Muscle layer of duodenum (tissue), 2 donors: ENCODE measurements around the gene EARS2.
"Not testable (repeated sequence)": the region's sequence is repeated elsewhere in the genome, so short reads cannot be mapped to it uniquely, and the experiment has no call there.

Source experiments
- H3K27ac ChIP-seq: one replicate; pipeline ENCODE4 v1.7.0; 2013; ENCODE audit warnings: mild to moderate bottlenecking, low read length
- H3K27me3 ChIP-seq: one replicate; pipeline ENCODE4 v1.7.0; 2013; ENCODE audit warnings: low read depth, mild to moderate bottlenecking, control low read depth, low read length
- H3K36me3 ChIP-seq, 2 donors: one replicate each; pipeline ENCODE4 v1.7.0; 2013; ENCODE audit warnings: low read length in 2 of 2, control low read depth in 1 of 2, mild to moderate bottlenecking in 1 of 2; ENCODE audit not compliant: insufficient read depth in 2 of 2, control insufficient read depth in 1 of 2
- H3K4me1 ChIP-seq, 2 donors: one replicate each; pipeline ENCODE4 v1.7.0; 2013; ENCODE audit warnings: low read length in 2 of 2, mild to moderate bottlenecking in 2 of 2, control low read depth in 1 of 2, moderate library complexity in 1 of 2; ENCODE audit not compliant: insufficient read depth in 2 of 2, control insufficient read depth in 1 of 2
- H3K4me3 ChIP-seq, 2 donors: one replicate each; pipeline ENCODE4 v1.7.0; 2013; ENCODE audit warnings: low read length in 2 of 2, low read depth in 1 of 2, mild to moderate bottlenecking in 1 of 2
- H3K9me3 ChIP-seq, 2 donors: one replicate each; pipeline ENCODE4 v1.7.0; 2013; ENCODE audit warnings: low read length in 2 of 2, control low read depth in 1 of 2, mild to moderate bottlenecking in 1 of 2; ENCODE audit not compliant: control insufficient read depth in 1 of 2
- donor health status: healthy.

EARS2 gene

DNA sequence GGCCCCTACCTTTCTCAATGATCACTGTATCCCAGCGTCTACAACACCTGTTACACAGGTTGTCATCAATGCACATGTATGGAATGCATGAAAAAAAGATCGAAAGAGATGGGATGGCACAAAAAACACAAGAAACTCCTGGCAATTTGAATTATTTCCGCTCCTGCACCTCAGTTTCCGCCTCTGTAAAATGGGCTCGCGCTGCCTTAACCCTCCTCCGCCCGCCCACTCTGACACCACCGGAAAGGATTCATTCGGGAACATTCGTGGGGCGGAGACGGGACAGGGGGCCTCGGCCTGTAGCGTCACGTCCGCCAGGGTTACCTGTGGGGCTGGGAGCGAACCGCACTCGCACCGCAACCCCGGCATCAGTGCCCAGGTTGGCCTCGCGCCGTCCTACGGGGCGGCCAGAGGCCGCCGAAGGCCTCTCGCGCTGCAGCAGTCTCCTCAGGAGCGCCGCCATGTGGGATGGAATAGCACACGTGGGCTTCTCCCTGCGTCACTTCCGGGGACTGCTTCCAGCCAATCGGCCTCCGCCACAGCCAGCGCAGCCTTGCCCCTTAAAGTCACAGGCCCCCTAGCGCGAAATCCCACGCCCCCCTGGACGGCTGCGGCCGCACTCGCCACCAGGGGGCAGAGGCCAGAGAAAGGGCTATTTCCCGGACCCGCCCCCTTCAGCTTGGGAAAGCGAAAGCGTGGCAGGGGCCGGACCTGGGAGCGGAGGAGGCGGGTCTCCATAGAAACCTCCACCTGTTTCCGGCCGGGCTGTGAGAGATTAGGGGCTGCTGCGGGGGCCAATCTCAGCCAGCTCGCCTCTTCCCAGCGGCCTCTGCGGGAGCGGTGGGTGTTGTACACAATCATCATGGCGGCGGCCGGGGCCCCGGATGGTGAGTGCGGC lies at the start of gene EARS2, which contains the start of gene UBFD1:
Gene EARS2 (minus strand): TSS at position 470 of the 898 bp plus-strand sequence. CDS start 7 bp downstream, at position 463.
Gene UBFD1 (plus strand): TSS at position 847 of the 898 bp plus-strand sequence. CDS start 16 bp downstream, at position 863.
- H3K4me1 ChIP-seq, result peaks cover 0 to 38% of the 10 kb centered on the region in 2 donors
- H3K27ac ChIP-seq, result peak within 1 kb of the TSS; percentile 92
- no peaks in the 10 kb centered on the region for H3K27me3 ChIP-seq
- no peaks in the 10 kb centered on the region for H3K9me3 ChIP-seq
- peaks cover 25 to 42% of the 10 kb centered on the region in 2 donors for H3K36me3 ChIP-seq
- H3K4me3 ChIP-seq, result peak within 1 kb of the TSS; percentile 87 to 94

GRCh38 chr16:23597003-23597756 lies 40.0 kb upstream of the EARS2 start:
- Histone ChIP-seq H3K36me3 (peaks cover 8 to 18% of the 10 kb centered on the region in 2 donors), H3K4me3 (no peak overlapping the region), H3K27me3 (no peaks in the 10 kb centered on the region), H3K27ac (no peak overlapping the region), H3K9me3 (no peaks in the 10 kb centered on the region), H3K4me1 (peaks cover 4 to 19% of the 10 kb centered on the region in 2 donors)

DNA sequence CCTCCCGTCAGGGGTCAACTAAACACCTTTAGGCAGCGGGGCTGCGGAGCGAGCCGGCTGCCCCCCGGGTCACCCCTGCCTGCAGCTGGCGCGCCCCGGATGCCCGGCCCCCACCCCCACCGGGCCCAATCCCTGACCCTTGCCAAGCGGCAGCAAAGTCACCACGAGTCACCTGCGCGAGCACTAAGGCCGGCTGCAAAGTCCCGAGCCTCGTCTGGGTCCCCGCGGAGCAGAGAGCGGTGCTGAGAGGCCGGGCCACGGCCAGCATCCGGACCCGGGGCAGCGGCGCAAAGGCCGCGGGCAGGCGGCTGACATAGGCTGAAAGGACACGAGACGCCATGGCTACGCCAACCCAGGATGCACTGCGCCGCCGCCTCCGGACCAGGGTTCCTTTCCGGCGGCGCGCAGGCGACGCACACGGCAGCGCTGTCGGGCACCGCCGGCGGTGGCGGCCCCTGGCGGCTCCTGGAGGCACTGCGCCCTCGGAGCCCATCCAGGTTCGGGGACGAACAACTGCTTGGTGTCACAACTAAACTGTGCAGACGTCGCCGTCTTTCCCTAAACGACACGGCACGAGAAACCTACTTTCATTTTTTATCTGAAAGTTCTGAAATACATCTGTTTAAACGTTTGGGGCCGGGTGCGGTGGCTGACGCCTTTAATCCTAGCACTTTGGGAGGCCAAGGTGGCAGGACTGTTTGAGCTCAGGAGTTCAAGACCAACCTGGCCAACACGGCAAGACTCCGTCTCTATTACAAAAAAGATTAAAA lies 39.0 kb upstream of the EARS2 start, which contains the start of gene NDUFAB1:
Gene NDUFAB1 (minus strand): TSS at position 366 of the 770 bp plus-strand sequence. CDS start 26 bp downstream, at position 340.
- Histone ChIP-seq H3K27ac (peak within 1 kb of the TSS; percentile 77), H3K4me3 (peak within 1 kb of the TSS; percentile 88 to 99), H3K27me3 (no peaks in the 10 kb centered on the region), H3K36me3 (peaks cover 19 to 26% of the 10 kb centered on the region in 2 donors), H3K4me1 (peaks cover 7 to 19% of the 10 kb centered on the region in 2 donors), H3K9me3 (no peaks in the 10 kb centered on the region)

DNA sequence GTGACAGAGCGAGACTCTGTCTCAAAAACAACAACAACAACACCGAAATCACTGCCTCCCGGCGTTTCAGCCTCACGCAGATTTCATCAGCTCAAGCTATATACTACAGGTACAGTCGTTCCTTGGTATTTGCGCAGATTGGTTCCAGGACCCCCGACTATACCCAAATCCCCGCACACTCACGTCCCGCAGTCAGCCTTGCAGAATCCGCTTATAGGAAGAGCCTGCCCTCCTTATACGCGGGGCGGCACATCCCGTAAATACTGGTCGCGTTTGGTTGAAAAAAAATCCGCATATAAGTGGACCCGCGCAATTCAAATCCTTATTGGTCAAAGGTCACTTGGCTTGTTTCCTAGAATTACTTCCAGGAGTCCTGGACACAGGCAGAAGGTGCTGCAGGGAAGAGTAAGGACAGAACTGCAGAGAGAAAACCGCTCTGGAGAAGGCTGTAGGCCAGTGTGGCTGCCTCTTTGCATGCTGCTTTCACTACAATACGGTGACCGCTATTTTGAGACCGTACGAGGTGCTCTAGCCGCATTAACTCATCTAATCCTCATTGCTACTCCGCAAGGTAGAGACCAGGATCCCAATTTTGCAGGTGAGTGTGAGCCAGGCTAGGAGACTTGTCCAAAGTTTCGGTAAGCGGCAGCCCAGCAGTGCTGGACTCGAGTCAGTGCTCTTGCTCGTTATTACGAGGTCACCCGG lies 38.2 kb upstream of the EARS2 start:
- Histone ChIP-seq H3K9me3 (no peaks in the 10 kb centered on the region), H3K27me3 (no peaks in the 10 kb centered on the region), H3K4me1 (peaks cover 7 to 19% of the 10 kb centered on the region in 2 donors)

DNA sequence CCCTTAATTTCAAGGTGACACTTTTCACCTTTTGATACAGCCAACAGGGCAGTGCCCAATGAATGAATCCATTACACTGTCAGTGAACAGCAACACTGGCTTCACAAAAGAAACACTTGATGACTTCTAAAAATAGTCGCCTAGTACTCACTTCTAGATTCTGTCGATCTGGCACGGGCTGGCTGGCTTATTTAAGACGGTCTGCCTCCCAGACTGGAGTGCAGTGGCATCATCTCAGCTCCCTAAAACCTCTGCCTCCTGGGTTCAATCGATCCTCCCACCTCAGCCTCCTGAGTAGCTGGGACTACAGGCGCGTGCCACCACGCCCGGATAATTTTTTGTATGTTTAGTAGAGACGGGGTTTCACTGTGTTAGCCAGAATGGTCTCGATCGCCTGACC lies 37.0 kb upstream of the EARS2 start:
- peaks cover 23 to 41% of the 10 kb centered on the region in 2 donors for H3K36me3 ChIP-seq
- no peaks in the 10 kb centered on the region for H3K9me3 ChIP-seq
- H3K4me3 ChIP-seq, result no peak overlapping the region
- peaks cover 7 to 19% of the 10 kb centered on the region in 2 donors for H3K4me1 ChIP-seq
- no peaks in the 10 kb centered on the region for H3K27me3 ChIP-seq
- no peak overlapping the region for H3K27ac ChIP-seq

More for the DNA sequence above, 38.2 kb upstream of the EARS2 start:
- Histone ChIP-seq H3K27ac (peak overlapping the region; percentile 77), H3K36me3 (peaks cover 20 to 29% of the 10 kb centered on the region in 2 donors), H3K4me3 (peak overlapping the region; percentile 88 to 99)

GRCh38 chr16:23590181-23590580 lies 33.0 kb upstream of the EARS2 start:
- Histone ChIP-seq H3K4me3 (no peak overlapping the region), H3K27ac (no peak overlapping the region), H3K9me3 (no peaks in the 10 kb centered on the region), H3K4me1 (peaks cover 4 to 22% of the 10 kb centered on the region in 2 donors), H3K27me3 (no peaks in the 10 kb centered on the region), H3K36me3 (peaks cover 45 to 60% of the 10 kb centered on the region in 2 donors)

GRCh38 chr16:23587726-23588125 lies 30.6 kb upstream of the EARS2 start:
- Histone ChIP-seq H3K4me1 (peaks cover 3 to 7% of the 10 kb centered on the region in 2 donors), H3K9me3 (no peaks in the 10 kb centered on the region), H3K4me3 (no peak overlapping the region), H3K27ac (no peak overlapping the region), H3K36me3 (peaks cover 53 to 63% of the 10 kb centered on the region in 2 donors), H3K27me3 (no peaks in the 10 kb centered on the region)

DNA sequence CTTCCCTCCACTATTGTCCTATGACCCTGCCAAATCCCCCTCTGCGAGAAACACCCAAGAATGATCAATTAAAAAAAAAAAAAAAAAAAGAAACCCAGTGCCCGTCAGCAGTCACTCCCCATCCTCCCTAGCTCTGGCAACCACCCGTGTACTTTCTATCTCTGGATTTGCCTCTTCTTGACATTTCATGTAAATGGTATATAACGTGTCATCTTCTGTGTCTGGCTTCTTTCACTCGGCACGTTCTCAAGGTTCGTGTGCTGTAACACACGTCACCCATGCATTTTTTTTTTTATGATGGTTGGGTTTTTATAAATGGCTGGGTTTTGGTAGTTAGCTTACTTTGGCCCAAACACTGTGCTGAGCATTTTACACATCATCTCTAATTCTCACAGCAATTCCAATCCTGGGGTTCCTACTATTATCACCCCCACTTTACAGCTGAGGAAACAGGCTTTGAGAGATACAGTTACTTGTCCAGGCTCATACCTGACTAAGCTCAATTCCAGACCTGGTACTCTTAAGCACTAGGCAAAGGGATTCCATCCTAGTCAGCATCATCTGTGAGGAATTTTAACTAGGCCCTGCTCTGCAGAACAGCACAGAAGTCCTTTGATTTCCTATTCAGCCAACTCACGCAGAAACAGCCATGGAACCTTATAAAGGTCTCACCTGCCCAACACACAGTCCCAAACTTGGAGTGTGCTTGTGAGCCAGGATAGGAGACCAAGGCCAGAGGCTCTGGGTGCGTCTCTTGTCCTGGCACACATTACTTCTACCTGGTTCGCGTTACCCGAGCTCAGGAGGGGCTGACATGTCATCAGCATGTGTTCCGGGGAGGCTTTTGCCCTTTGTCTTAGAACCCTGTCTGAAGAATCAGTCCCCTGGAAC lies 27.3 kb upstream of the EARS2 start:
- H3K27me3 ChIP-seq, result no peaks in the 10 kb centered on the region
- peaks cover 0 to 7% of the 10 kb centered on the region in 2 donors for H3K4me1 ChIP-seq
- peaks cover 51 to 61% of the 10 kb centered on the region in 2 donors for H3K36me3 ChIP-seq
- H3K27ac ChIP-seq, result peak overlapping the region; percentile 67
- no peak overlapping the region for H3K4me3 ChIP-seq
- no peaks in the 10 kb centered on the region for H3K9me3 ChIP-seq

DNA sequence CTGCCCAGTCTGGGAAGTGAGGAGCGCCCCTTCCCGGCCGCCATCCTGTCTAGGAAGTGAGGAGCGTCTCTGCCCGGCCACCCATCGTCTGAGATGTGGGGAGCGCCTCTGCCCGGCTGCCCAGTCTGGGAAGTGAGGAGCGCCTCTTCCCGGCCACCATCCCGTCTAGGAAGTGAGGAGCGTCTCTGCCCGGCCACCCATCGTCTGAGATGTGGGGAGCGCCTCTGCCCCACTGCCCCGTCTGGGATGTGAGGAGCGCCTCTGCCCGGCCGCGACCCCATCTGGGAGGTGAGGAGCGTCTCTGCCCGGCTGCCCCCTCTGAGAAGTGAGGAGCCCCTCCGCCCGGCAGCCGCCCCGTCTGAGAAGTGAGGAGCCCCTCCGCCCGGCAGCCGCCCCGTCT lies 26.1 kb upstream of the EARS2 start:
- H3K36me3 ChIP-seq, result peaks cover 47 to 60% of the 10 kb centered on the region in 2 donors
- not testable (repeated sequence) for H3K27ac ChIP-seq, H3K4me3 ChIP-seq, H3K27me3 ChIP-seq, H3K4me1 ChIP-seq, H3K9me3 ChIP-seq
